CD4-positive, alpha-beta T cell treated with Interleukin-15 for 1 hour (primary cell): ENCODE measurements around the gene TSPAN5.
"Not testable (repeated sequence)": the region's sequence is repeated elsewhere in the genome, so short reads cannot be mapped to it uniquely, and the experiment has no call there.

Experiments used
- DNase-seq: peaks from one replicate; pipeline ENCODE4 v3.0.0-alpha.2; 2020

The TSPAN5 gene

DNA sequence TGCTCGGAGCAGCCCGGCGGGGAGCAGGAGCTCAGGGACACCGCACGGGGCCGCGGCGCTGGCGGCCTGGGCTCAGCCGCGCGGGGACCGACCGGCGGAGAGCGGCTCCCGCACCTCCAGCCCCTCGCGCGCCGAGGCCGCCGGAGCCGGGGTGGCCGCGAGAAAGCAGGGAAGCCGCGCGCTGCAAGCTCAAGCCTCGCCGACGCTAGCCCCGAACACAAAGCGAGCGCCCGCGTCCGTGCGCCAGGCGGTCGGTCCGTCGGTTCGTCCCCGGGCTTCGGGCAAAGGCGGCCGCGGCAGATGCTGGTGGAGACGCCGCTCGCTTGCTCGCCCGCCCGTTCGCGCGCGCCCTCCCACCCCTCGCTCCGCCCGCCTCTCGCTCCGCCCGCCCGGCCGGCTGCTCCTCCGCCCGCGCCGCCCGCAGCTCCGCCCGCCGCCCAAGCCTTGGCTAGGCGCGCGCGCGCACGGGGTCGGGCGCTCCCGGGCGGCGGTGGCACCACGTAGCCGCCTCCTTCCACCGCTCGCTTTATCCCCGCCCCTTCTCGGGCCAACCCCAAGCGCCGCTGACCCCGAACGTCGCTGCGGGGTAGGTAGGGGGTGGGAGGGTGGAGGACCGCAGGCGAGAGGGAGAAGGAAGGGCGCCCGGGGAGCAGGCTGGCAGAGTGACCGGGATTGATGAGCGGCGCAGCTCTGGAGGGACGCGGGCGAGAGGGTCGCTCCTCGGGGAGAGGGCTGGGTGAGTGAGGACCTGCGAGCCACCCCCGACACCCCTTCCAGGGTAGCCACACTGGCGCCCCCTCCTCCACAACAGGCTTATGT lies at the start of gene TSPAN5:
TSPAN5 (minus strand) TSS at position 325 of the 819 bp plus-strand sequence.
- peak; percentile 81 for DNase-seq

DNA sequence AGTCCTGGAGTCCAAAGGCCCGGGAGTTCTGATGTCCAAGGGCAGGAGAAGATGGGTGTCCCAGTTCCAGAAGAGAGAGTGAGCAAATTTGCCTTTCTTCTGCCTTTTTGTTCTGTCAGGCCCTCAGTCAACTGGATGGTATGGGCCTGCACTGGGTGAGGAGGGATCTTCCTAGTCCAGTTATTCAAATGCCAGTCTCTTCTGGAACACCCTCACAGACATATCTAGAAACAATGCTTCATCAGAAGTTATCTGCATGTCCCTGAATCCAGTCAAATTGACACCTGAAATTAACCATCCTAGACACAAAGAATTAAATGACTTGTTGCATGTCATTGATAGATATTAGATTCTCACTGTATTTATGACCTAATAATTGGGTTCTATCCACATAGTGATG lies 48.5 kb upstream of the TSPAN5 start:
- DNase-seq = no peak

DNA sequence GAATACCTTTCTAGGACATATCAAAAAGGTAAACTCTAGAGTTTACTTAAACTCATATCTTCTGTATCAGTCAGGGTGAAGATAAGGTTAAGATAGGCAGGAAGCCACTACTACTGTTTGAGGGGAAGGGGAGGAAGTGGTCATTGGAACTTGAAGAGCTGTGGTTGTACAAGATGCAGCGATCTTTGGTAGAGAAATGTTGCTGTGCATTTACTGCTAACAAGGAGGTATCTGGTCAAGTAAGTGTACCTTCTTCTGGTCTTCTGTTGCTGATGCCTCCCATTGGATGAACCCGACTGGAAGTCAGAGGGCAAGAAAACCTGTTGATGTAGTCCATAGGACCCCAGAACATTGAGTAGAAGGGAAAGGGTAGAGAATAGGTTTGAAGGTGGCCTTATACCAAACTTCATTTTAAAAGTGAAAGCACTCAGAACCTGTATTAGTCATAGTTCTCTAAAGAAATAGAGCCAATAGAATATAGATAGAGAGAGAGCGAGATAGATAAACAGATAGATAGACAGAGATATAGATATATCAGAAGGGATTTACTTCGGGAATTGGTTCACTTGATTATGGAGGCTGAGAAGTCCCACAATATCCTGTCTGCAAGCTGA lies 47.9 kb upstream of the TSPAN5 start:
- DNase-seq = no peak

DNA sequence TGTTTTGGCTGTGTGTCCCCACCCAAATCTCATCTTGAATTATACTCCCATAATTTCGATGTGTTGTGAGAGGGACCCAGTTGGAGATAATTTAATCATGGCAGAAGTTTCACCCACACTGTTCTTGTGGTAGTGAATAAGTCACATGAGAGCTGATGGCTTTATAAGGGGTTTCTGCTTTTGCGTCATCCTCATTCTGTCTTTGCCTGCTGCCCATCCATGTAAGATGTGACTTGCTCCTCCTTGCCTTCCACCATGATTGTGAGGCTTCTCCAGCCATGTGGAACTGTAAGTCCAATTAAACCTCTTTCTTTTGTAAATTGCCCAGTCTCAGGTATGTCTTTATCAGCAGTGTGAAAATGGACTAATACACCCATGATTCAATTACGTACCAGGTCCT lies 47.2 kb upstream of the TSPAN5 start:
- not testable (repeated sequence) for DNase-seq

DNA sequence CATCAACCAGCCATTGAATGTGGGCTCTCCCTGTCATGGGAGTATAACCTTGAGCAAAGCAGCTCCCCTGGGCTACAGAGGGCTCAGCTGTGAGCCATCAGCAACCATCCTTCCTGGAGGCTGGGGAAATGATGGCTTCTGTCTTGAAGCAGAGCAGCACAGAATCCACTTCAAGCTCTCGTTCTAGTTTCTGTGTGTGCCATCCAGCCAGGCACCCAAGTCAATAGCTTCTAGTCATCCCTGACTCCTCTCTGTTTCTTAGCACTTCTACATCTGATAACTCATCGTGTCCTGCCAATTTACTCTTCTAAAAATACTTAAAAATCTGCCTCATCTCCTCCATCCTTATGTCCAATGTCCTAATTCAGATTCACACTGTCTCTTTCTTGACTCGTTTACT lies 42.2 kb upstream of the TSPAN5 start:
- DNase-seq = no peak

DNA sequence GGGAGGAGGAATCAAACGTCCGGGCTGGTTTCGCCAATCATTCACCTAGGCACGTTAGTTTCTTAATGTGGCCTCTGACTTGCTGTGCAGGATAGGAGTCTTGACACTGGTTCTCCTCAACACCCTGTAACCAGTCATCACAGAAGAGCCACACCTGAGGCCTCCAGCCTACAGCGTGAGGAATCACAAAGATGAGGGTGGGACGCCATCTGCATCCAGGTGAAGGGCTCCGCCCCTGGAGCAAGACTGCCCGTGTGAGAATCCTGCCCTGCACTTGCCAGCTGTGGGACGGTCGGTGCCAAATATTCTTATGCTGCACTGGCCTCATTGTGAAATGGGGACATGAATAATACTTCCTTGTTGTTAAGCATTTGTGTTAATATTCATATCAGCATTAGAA lies 35.7 kb upstream of the TSPAN5 start:
- DNase-seq = no peak

DNA sequence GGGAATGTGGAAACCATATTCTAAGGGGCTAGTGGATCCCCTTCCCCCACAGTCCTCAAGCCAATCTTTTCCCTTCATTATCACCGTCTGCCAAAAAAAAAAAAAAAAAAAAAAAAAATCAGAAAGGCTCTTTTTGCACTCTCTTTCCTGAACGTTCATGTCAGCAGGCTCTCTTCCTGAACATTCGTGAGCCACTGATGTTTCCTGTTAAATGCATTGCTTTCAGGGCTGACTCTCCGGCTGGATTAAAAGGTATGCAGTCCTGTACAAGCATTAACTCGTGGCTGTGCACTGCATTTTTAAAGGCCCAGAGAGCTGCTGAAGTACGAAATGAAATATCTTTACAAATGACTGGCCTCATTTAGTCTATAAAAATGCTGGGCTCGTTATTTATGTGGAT lies 34.0 kb upstream of the TSPAN5 start:
- no peak for DNase-seq

DNA sequence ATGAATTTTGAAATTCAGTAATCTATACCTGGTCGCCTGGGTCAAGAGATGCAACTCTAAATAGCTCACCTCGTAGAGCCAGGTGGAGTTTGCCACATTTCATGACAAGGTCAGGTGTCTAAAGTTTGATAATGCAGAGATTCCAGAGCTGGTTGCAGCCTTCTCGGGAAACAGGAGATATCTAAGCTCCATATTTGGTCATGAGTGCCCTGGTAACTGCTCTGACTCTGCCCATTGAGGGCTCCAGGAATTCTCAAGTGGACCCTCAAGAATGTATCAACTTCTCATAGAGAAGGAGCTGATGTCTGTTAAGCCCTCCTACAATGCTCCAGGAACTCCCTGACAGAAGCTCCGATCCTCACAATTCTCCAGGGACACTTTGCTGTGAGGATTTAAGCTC lies 33.2 kb upstream of the TSPAN5 start:
- DNase-seq = no peak

DNA sequence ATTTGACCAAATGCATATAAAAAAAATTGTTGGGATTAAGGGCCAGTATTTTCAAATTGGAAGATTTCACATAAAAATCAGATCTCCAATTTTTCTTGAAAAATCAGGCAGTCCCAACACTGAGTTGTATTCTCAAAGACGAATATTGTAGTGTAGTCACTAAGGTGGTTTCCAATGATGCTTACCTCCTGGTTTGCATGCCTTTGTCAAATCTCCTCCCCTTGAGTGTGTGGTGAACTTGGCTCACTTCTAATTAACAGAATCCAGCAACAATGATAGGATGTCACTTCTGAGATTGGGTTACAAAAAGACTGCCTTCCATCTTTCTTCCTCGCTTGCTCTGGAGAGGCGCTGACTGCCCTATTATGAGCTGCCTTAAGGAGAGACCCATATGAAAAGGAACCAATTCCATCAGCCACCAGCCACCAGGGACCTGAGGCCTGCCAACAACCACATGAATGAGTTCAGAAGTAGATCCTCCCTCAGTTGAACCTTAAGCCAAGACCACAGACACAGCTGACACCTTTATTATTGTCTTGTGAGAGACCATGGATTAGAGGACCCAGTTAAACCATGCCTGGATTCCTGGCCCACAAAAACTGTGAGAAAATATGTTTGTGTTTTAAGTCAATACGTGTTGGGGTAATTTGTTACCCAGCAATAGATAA lies 31.2 kb upstream of the TSPAN5 start:
- no peak for DNase-seq

DNA sequence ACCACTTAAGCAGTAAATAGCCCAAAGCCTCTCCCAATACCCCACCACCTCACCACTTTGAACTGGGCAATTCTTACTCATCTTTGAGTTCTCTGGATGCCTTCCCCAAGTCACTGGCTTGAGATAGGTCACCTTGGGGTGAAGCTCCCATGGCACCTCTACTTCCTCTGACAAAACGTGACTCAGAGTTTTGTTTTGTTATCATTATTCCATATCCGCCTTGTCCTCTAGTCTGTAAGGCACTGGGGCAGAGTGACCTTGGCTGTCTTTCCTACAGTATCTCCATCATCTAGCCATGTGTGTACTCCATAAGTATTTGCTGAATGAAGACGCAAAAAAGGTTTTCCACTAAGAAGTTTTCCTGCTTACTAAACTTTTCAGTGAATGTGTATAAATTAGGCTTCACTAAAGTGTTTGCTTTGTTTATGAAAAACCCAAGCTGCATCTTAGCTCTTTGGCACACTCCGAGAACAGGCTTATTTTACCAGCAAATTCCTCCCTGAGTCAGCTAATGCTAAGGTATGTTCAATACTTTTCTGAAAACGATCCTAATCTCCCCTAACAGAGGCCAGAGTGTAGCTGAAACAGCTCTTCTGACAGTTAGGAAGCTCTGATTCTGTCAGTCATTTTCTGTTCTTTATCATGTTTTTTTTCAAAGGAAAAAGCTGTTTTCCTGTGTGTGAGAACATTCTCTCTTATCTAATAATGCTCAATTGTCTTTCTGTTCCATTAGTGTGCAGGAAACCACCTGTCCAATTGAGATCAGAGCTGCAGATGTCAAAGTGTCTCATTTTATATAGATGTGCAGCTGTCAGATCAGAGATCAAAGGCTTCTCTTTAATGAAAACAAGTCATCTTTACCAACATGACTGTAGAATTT lies 30.2 kb upstream of the TSPAN5 start:
- no peak for DNase-seq

DNA sequence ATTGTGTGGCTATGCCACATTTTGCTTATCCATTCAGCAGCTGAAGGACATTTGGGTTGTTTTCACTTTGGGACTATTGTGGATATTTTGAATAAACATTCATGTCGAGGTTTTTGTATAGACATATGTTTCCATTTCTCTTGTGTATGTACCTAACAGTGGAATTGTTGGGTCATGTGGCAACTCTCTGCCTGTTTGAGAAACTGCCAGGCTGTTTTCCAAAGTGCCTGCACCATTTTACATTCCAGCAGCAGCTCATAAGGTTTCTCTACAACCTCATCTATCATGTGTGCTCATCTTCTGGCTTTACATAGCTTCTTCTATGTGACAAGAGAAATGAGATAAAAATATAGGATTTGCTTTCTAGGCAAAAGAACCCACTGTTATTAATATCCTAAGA lies 29.5 kb upstream of the TSPAN5 start:
- no peak for DNase-seq

DNA sequence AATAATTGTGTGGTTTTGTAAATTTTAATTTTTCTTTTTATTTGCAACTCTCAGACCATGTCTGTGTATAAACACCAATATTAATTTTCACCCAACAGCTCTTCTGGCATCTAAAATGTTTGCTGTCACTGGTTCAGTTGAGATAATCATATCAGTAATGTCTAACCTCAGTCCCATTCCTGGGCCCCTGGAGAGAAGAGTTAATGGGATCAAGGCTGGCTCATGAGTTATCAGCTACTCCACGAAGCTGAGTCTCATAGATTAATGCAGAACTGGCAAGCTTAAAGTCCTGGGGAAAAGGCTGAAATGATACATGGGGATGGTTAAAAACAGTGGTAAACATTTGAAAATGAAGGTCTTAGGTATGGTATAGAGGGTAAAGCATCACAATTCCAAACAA lies 28.4 kb upstream of the TSPAN5 start:
- DNase-seq = no peak

DNA sequence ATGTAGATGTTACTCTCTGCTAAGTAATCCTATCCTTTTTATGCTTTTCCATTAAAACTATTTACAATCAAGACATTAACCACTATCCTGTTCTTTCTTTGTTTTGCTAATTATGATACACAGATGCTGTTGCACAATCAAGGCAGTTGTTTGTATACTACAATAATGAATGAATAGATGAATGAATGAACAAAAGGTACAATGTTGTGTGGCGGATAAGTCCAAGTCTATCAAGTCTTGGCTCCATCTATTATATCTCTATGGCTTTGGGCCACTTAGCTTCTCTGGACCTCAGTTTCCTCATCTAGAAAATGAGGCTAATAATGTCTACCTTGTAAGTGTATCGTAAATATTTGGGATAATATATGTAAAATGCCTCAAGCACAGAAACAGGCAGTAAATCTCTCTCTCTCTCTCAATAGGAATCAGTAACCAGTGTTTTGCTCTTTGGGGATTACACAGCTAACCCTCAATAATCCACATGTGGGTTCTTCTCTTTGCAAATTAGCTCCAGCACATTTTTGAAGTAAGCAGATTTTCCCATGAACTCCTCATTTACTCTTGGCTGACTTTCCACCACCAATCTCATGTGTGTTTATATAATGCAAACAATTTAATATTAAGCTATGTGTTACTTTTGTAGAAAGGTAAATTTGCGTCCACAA lies 27.8 kb upstream of the TSPAN5 start:
- DNase-seq = no peak

DNA sequence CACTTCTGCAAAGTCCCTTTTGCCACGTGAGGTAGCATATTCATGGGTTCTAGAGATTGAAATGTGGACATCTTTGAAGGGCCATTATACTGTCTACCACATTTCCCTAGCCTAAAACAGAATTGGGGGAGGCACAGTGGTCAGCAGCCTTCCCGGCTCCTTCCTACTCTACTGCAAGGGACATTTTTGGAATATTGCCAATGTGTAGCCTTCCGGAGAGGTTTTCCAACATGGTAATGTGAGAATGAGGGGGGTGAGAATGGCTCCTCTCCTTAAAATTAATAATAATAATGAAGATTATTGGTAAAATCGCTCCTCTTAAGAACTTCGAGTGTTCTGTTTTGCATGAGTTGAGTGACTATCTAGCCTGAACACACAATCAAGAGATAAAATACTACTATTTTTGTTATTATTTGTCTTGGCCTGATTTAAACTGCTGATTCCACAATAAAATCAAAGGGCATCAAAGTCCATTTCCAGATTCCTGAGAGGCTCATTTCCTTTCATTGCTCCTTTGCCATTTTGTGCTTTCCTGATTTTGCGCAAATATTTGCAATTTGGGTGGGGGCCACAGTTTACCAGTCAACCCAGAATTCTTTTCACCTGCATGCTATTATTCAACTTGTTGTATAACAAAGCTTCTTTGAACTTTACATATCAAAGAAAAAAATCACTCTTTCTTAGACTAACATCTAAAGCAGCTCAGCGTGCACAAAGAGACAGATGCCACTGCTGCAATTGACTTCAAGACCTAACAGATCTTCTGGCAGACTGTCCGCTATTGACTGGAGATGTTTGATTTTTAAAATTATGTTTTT lies 27.0 kb upstream of the TSPAN5 start:
- no peak for DNase-seq

DNA sequence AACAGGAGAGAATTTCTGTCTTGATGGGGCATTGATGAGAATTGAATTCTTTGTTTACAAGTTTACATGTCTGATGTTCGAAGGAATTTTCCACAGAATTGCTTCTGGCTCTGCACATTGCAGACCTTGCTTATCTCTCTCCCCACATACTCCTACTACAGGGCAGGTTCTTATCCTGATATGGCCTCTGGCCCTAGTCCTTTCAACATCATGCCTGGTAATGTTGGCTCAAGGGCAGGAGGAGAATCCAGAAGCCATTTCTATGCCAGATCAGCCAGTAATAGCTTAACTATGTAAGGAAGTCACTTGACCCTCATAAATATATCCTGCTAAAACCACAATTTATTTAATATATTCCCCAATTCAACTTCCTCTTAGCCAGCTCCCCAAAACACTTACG lies 24.3 kb upstream of the TSPAN5 start:
- DNase-seq = no peak

DNA sequence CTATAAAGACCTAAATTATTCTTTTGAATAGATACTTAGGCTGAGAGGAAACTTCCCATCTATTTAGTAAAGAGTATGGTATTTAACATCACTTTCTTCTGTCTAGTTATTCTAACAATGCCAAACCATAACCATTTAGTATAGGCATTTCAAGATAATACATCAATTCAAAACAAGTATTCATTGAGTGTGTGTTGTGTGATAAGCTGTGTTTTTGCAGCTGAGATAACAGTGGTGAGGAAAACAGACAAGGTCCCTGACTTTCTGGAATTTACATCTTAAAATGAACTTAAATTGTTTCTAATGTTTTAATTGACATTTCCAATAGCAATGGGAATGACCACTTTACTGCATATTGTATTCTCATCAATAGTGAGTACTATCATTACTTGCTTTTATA lies 22.4 kb upstream of the TSPAN5 start:
- no peak for DNase-seq

DNA sequence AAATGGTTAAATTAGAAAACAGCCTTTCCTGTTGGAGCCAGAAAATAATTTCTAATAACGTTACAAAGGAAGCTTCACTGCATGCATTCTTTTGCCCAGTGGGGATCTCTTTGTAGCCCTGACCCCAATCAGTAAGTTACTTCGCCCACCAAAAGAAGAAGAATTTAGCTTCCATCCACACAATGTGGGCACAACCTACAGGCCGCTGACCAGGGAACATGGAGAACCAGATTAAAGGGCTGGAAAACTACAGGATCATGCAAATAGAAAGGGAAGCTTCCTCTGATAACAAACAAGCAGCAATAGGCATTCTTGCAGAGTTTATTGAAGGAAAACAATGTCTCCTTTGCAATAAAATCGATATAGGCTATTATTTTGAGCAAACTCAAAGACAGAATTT lies 21.3 kb upstream of the TSPAN5 start:
- no peak for DNase-seq

DNA sequence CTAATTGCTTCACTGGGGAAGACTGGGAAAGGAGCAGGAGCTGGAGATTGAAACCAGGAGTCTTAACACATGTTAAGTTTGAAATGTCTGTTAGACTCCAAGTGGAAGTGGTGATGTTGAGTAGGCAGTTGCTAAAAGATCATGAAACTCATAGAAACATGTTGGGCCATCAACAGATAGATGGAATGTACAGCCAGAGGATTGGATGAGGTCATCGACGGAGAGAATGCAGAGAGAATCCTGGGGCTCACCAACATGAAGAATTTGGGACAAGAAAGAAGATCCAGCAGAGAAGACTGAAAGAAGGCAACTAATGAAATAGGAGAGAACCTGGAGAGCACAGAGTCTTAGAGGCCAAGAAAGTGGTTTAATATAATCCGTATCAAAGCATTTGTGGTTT lies 19.4 kb upstream of the TSPAN5 start:
- DNase-seq = no peak

DNA sequence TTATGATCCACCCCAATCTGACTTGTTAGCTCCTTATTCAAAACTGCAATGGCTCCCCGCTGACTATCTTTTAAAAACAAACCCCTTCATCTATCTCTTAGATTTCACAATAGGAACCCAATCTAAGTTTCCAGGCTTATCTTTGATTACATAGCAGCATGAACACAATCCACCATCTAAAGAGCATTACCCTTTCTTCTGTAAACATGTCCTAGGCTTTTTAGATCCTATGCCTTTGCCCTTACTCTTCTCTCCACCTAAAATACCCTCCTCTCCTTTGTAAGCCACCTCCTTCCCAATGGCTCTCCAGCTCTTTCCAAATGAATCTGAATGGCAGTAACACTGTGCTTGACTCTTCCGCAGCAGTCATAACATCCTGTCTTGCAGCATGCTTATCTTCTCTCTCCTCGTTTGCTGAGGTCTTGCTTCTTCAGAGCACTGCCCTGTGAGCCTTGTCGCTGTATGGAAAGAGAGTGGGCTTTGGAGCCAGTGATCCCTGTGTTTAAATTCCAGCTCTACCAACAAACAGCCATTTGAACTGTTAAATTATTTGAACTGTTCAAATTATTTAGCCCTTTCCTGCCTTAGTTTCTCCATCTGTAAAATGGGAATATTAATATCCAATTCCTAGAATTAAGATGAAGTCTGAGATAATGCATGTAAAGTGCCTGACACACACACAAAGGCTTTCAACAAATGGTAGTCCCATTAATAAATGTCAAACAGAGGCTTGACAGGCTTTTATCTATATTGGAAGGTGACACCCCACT lies 16.2 kb upstream of the TSPAN5 start:
- DNase-seq = no peak

DNA sequence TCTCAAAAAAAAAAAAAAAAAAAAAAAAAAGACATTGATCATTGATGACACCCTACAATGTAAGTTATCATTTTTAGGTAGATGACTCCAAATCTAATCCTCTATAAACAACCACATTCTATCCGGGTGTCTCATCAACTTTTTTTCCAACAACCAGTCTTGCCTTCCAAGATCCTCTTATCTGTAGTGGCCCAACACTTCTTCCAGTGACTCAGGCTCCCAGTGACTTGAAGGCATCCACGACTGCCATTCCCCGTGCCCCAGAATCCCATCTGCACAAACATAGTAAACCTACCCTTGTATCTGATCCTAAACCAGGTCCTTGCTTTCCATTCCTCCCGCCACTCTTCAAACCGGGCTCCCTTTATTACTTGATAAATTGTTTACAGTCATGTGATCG lies 15.6 kb upstream of the TSPAN5 start:
- DNase-seq = no peak

DNA sequence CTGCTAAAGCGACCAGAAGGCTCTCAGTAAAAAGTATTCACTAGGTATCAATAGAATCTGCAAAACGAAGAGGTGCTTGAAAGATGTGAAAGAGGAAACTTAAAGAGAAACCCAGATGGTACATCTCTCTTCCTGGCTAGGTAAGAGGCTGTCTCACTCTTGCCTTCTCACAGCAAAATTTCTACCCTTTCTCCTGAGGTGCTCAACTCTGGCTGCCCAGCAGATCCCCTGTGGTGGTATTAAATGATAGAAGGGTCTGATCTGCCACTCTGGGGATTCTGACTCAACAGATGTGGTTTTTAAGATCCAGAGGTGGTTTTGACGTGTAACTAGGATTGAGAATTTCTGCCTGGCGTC lies 14.9 kb upstream of the TSPAN5 start:
- DNase-seq = no peak
